GM10248 (cell line): Measurements from ENCODE around the gene RNF187.

Source experiments
- CTCF ChIA-PET: fragments of 300-600 bp; sonication (Branson Sonifier 250); formaldehyde crosslinking; extraction: SDS; loops from one replicate; lab custom pipeline; 2021; ENCODE audit warnings: antibody characterized with exemption; lab: Yijun Ruan, JAX
- POLR2A ChIA-PET: fragments of 350-650 bp; sonication (Branson Sonifier 250); formaldehyde crosslinking; extraction: SDS; loops from one replicate; lab custom pipeline; 2020; ENCODE audit warnings: antibody characterized with exemption; lab: Yijun Ruan, JAX
- DNase-seq: peaks from one replicate; pipeline ENCODE4 v3.0.0; 2012; ENCODE audit errors: extremely low spot score
- CTCF ChIP-seq: IDR thresholded peaks from 2 replicates; pipeline ENCODE4 v1.5.1; 2012; ENCODE audit warnings: mild to moderate bottlenecking, low read depth; ENCODE audit errors: extremely low read depth, missing control alignments, control extremely low read depth

The RNF187 gene

GRCh38 chr1:228496084-228496483 is 8.9 kb downstream of the RNF187 start:
- DNase-seq: no peak
- CTCF ChIA-PET: no interaction called here
- no peak for TF ChIP-seq CTCF
- POLR2A ChIA-PET: interaction anchor here (0.6 kb wide), 1 partner anchor 17 kb away, joined by 11 read pairs; no protein-coding TSS in a partner anchor

- ChIA-PET POLR2A (interaction anchor here (0.6 kb wide), 1 partner anchor 17 kb away, joined by 11 read pairs; no protein-coding TSS in a partner anchor), CTCF (no interaction called here)
- no peak for TF ChIP-seq CTCF
- no peak for DNase-seq
Observed at GRCh38 chr1:228496494-228496893, 9.3 kb downstream of the RNF187 start.

- DNase-seq: no peak
- TF ChIP-seq CTCF: no peak
- ChIA-PET CTCF (interaction anchor here (1.0 to 1.6 kb wide), 2 partner anchors 12 to 27 kb away, joined by 3 to 4 read pairs; no protein-coding TSS in a partner anchor), POLR2A (no interaction called here)
Observed at GRCh38 chr1:228497206-228497605, 10.0 kb downstream of the RNF187 start.

- DNase-seq: no peak
- TF ChIP-seq CTCF: no peak
- CTCF ChIA-PET: interaction anchor here (0.8 to 1.6 kb wide), 4 partner anchors 8 to 28 kb away, joined by 3 to 4 read pairs (median 3); no protein-coding TSS in a partner anchor
- POLR2A ChIA-PET: no interaction called here
Observed at GRCh38 chr1:228497817-228498216, 10.6 kb downstream of the RNF187 start.

- ChIA-PET CTCF (interaction anchor here (0.8 to 3.9 kb wide), 20 partner anchors 9 to 727 kb away, joined by 3 to 54 read pairs (median 6); partner anchors contain the start of genes IBA57 and RNF187), POLR2A (no interaction called here)
- TF ChIP-seq CTCF: no peak
- DNase-seq: no peak
Observed at GRCh38 chr1:228500143-228500734, 13.1 kb downstream of the RNF187 start.

GRCh38 chr1:228500901-228501871 is 14.0 kb downstream of the RNF187 start:
- POLR2A ChIA-PET: no interaction called here
- peak; percentile 86 for DNase-seq
- peak; percentile 87 for TF ChIP-seq CTCF
- CTCF ChIA-PET: interaction anchor here (0.7 to 3.9 kb wide), 26 partner anchors 8 to 726 kb away, joined by 3 to 54 read pairs (median 4); partner anchors contain the start of genes IBA57 and RNF187
